ENCODE results near the gene GLT8D2.

The GLT8D2 gene

DNA sequence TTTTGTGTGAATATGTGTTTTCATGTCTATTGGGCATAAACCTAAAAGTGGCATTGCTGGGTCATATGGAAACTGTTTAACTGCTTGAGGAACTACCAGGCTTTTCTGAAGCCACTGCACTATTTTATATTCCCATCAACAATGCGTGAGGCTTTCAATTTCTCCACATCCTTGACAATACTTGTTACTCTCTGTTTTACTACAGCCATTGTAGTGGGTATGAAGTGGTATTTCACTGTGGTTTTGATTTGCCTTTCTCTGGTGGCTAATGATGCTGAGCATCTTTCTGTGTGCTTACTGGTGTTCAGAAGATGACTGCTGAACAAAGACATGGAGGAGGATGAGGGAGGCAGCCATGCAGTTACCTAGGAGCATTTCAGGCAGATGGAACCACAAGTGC is 97.5 kb downstream of the GLT8D2 start:
- H2AFZ ChIP-seq (ENCODE audit: insufficient read depth, low read length, poor library complexity), result no peak overlapping the region
- H2AK5ac ChIP-seq (ENCODE audit: low read length), result no peak overlapping the region
- H3K23ac ChIP-seq (ENCODE audit: low read length), result no peak overlapping the region
- no peak overlapping the region for H3K14ac ChIP-seq (ENCODE audit: low read length)
- no peak overlapping the region for H2BK120ac ChIP-seq (ENCODE audit: insufficient read depth, low read length, poor library complexity)
- H3K79me2 ChIP-seq (ENCODE audit: control insufficient read depth, insufficient read depth, low read length, poor library complexity), result peaks cover 4% of the 10 kb centered on the region
- H2BK5ac ChIP-seq (ENCODE audit: low read depth, low read length, poor library complexity), result no peak overlapping the region
- H3K27me3 ChIP-seq (ENCODE audit: insufficient read depth, low read length), result no peaks in the 10 kb centered on the region
- no peak overlapping the region for H4K12ac ChIP-seq (ENCODE audit: low read depth, low read length)
- H3K79me1 ChIP-seq (ENCODE audit: low read length), result peaks cover 7% of the 10 kb centered on the region
- H3K4me2 ChIP-seq (ENCODE audit: low read length), result no peak overlapping the region
- no peak overlapping the region for H4K91ac ChIP-seq (ENCODE audit: low read depth, low read length)
- peaks cover 1% of the 10 kb centered on the region for H3K9me3 ChIP-seq (ENCODE audit: insufficient read depth, low read depth, low read length)
- no peak for DNase-seq
- H3K27ac ChIP-seq (ENCODE audit: low read depth, low read length), result no peak overlapping the region
- no peak overlapping the region for H3K9ac ChIP-seq (ENCODE audit: low read length)
- WGBS (ENCODE audit: extremely low coverage, insufficient coverage, insufficient read length), result no CpG with 5 or more reads among the region's 1 CpG
- H3K4ac ChIP-seq (ENCODE audit: low read depth, low read length), result no peak overlapping the region
- H3K36me3 ChIP-seq (ENCODE audit: control insufficient read depth in 1 of 2, insufficient read depth in 2 of 2, low read length in 2 of 2), result peaks cover 13 to 23% of the 10 kb centered on the region in 2 experiments
- no peak overlapping the region for H3K18ac ChIP-seq (ENCODE audit: low read length)
- peaks cover 3 to 4% of the 10 kb centered on the region in 2 experiments for H3K4me1 ChIP-seq (ENCODE audit: control insufficient read depth in 1 of 2, insufficient read depth in 2 of 2, low read length in 2 of 2)
- H3K4me3 ChIP-seq (ENCODE audit: low read depth, low read length), result no peak overlapping the region
- no peak overlapping the region for H4K8ac ChIP-seq (ENCODE audit: low read depth, low read length)
- H2BK12ac ChIP-seq (ENCODE audit: low read length), result no peak overlapping the region

DNA sequence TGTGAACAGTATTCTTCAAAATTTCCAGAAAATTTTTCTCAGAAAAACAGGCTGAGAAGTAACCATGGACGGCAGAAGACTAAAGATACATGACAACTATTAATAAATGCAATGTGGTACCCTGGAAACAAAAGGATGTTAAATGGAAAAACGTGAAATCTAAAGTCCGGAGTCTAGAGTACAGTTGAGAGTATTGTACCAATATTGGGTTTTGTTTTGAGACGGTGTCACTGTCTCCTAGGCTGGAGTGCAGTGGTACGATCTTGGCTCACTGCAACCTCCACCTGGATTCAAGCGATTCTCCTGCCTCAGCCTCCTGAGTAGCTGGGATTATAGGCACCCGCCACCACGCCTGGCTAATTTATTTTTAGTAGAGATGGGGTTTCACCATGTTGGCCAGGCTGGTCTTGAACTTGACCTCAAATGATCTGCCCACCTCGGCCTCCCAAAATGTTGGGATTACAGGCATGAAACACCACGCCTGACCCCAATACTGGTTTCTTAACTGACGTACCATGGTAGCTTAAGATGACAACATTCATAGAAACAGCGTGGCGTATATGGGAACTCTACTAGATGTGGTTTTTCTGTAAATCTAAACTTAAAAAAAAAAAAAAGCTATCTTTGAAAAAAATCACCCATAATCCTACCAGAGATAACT is 101.1 kb downstream of the GLT8D2 start:
- Histone ChIP-seq H3K4me2 (ENCODE audit: low read length) (no peak overlapping the region), H3K9me3 (ENCODE audit: insufficient read depth, low read depth, low read length) (peaks cover 1% of the 10 kb centered on the region), H3K27ac (ENCODE audit: low read depth, low read length) (no peak overlapping the region), H3K79me1 (ENCODE audit: low read length) (no peaks in the 10 kb centered on the region), H2BK120ac (ENCODE audit: insufficient read depth, low read length, poor library complexity) (no peak overlapping the region), H4K8ac (ENCODE audit: low read depth, low read length) (no peak overlapping the region), H3K18ac (ENCODE audit: low read length) (no peak overlapping the region), H2AFZ (ENCODE audit: insufficient read depth, low read length, poor library complexity) (no peak overlapping the region), H4K12ac (ENCODE audit: low read depth, low read length) (no peak overlapping the region), H3K14ac (ENCODE audit: low read length) (no peak overlapping the region), H3K27me3 (ENCODE audit: insufficient read depth, low read length) (no peaks in the 10 kb centered on the region), H3K23ac (ENCODE audit: low read length) (no peak overlapping the region), H2AK5ac (ENCODE audit: low read length) (no peak overlapping the region), H3K36me3 (ENCODE audit: control insufficient read depth in 1 of 2, insufficient read depth in 2 of 2, low read length in 2 of 2) (peaks cover 22 to 48% of the 10 kb centered on the region in 2 experiments), H3K79me2 (ENCODE audit: control insufficient read depth, insufficient read depth, low read length, poor library complexity) (no peaks in the 10 kb centered on the region), H3K9ac (ENCODE audit: low read length) (no peak overlapping the region), H2BK5ac (ENCODE audit: low read depth, low read length, poor library complexity) (no peak overlapping the region), H4K91ac (ENCODE audit: low read depth, low read length) (no peak overlapping the region), H3K4me1 (ENCODE audit: control insufficient read depth in 1 of 2, insufficient read depth in 2 of 2, low read length in 2 of 2) (no peaks in the 10 kb centered on the region), H2BK12ac (ENCODE audit: low read length) (no peak overlapping the region), H3K4me3 (ENCODE audit: low read depth, low read length) (no peak overlapping the region), H3K4ac (ENCODE audit: low read depth, low read length) (no peak overlapping the region)
- no CpG with 5 or more reads among the region's 13 CpGs for WGBS (ENCODE audit: extremely low coverage, insufficient coverage, insufficient read length)
- no peak for DNase-seq

- Histone ChIP-seq H2BK12ac (ENCODE audit: low read length) (no peak overlapping the region), H3K23ac (ENCODE audit: low read length) (no peak overlapping the region), H3K9ac (ENCODE audit: low read length) (no peak overlapping the region), H3K4me3 (ENCODE audit: low read depth, low read length) (no peak overlapping the region), H3K27ac (ENCODE audit: low read depth, low read length) (no peak overlapping the region), H3K9me3 (ENCODE audit: insufficient read depth, low read depth, low read length) (peaks cover 1% of the 10 kb centered on the region), H4K8ac (ENCODE audit: low read depth, low read length) (no peak overlapping the region), H2AK5ac (ENCODE audit: low read length) (no peak overlapping the region), H2AFZ (ENCODE audit: insufficient read depth, low read length, poor library complexity) (no peak overlapping the region), H3K27me3 (ENCODE audit: insufficient read depth, low read length) (no peaks in the 10 kb centered on the region), H3K79me1 (ENCODE audit: low read length) (no peaks in the 10 kb centered on the region), H2BK5ac (ENCODE audit: low read depth, low read length, poor library complexity) (no peak overlapping the region), H3K18ac (ENCODE audit: low read length) (no peak overlapping the region), H2BK120ac (ENCODE audit: insufficient read depth, low read length, poor library complexity) (no peak overlapping the region), H3K14ac (ENCODE audit: low read length) (no peak overlapping the region), H3K4ac (ENCODE audit: low read depth, low read length) (no peak overlapping the region), H3K36me3 (ENCODE audit: control insufficient read depth in 1 of 2, insufficient read depth in 2 of 2, low read length in 2 of 2) (peaks cover 26 to 53% of the 10 kb centered on the region in 2 experiments), H3K4me1 (ENCODE audit: control insufficient read depth in 1 of 2, insufficient read depth in 2 of 2, low read length in 2 of 2) (no peaks in the 10 kb centered on the region), H4K91ac (ENCODE audit: low read depth, low read length) (no peak overlapping the region), H4K12ac (ENCODE audit: low read depth, low read length) (no peak overlapping the region), H3K79me2 (ENCODE audit: control insufficient read depth, insufficient read depth, low read length, poor library complexity) (no peaks in the 10 kb centered on the region), H3K4me2 (ENCODE audit: low read length) (no peak overlapping the region)
- no CpG with 5 or more reads among the region's 7 CpGs for WGBS (ENCODE audit: extremely low coverage, insufficient coverage, insufficient read length)
- no peak for DNase-seq
Observed at GRCh38 chr12:103947871-103948555, 102.0 kb downstream of the GLT8D2 start.

DNA sequence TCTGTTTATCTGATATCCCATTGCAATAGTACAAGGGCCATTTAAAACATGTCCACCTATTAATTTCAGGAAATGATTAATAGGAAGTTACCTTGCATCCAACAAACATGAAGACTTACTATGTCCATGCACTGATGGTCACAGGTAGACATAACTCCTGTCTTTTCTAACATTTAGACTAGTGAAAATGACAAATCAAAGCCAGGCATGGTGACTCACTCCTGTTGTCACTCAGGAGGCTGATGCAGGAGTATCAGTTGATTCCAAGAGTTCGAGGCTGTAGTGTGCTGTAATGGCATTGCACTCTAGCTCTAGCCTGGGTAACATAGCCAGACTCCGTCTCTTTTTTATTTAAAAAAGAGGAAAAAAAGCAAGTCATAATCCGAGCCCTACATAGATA is 105.0 kb downstream of the GLT8D2 start:
- Histone ChIP-seq H4K12ac (ENCODE audit: low read depth, low read length) (no peak overlapping the region), H3K9ac (ENCODE audit: low read length) (no peak overlapping the region), H3K27me3 (ENCODE audit: insufficient read depth, low read length) (no peaks in the 10 kb centered on the region), H3K4ac (ENCODE audit: low read depth, low read length) (no peak overlapping the region), H2AFZ (ENCODE audit: insufficient read depth, low read length, poor library complexity) (no peak overlapping the region), H3K36me3 (ENCODE audit: control insufficient read depth in 1 of 2, insufficient read depth in 2 of 2, low read length in 2 of 2) (peaks cover 18 to 55% of the 10 kb centered on the region in 2 experiments), H3K9me3 (ENCODE audit: insufficient read depth, low read depth, low read length) (no peaks in the 10 kb centered on the region), H2BK120ac (ENCODE audit: insufficient read depth, low read length, poor library complexity) (no peak overlapping the region), H3K4me1 (ENCODE audit: control insufficient read depth in 1 of 2, insufficient read depth in 2 of 2, low read length in 2 of 2) (no peaks in the 10 kb centered on the region), H2AK5ac (ENCODE audit: low read length) (no peak overlapping the region), H4K8ac (ENCODE audit: low read depth, low read length) (no peak overlapping the region), H3K18ac (ENCODE audit: low read length) (no peak overlapping the region), H3K23ac (ENCODE audit: low read length) (no peak overlapping the region), H3K4me2 (ENCODE audit: low read length) (no peak overlapping the region), H3K14ac (ENCODE audit: low read length) (no peak overlapping the region), H3K27ac (ENCODE audit: low read depth, low read length) (no peak overlapping the region), H4K91ac (ENCODE audit: low read depth, low read length) (no peak overlapping the region), H3K79me2 (ENCODE audit: control insufficient read depth, insufficient read depth, low read length, poor library complexity) (no peaks in the 10 kb centered on the region), H2BK12ac (ENCODE audit: low read length) (no peak overlapping the region), H2BK5ac (ENCODE audit: low read depth, low read length, poor library complexity) (no peak overlapping the region), H3K4me3 (ENCODE audit: low read depth, low read length) (no peak overlapping the region), H3K79me1 (ENCODE audit: low read length) (no peaks in the 10 kb centered on the region)
- no peak for DNase-seq
- WGBS (ENCODE audit: extremely low coverage, insufficient coverage, insufficient read length), result no CpG with 5 or more reads among the region's 3 CpGs
